Smooth muscle cell of the brain vasculature (primary cell): ENCODE data around the gene LHB.
"Not testable (repeated sequence)": the region's sequence is repeated elsewhere in the genome, so short reads cannot be mapped to it uniquely, and the experiment has no call there.

Experiments
- DNase-seq: peaks from one replicate; pipeline ENCODE4 v3.0.0-alpha.2; 2012; ENCODE audit warnings: low read depth, low spot score

The LHB gene

DNA sequence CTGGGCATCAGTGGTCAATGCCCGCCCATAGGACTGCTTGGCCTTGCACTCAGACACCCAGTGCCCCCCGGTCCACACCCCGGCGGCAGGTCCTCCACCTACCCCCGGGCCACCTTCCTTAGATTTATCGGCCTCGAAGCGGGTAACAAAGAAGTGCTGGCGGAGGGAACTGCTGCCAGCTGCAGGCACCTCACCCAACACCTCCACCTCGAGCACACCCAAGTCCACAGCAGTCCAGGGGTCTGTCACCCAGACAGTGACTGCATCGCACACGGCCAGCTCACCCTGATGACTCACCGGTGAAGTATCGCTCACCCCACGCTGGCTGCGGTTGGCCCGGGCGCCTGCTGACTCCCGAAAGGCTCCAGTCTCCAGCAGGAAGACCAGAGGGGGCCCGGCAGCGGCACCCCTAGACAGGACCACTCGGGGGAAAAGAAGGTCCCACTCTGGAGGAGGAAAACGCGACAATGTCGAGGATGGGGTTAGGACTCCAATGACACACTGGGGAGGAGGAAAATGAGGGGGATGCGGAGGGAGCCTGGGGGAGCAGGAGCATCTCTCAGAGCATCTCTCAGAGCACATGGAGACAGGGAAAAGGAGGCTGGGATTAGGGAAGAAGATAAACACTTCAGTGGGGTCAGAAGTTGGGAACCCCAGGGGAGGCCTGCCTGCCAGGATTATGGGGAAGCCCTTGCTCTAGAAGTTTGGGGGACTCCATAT is 21.8 kb upstream of the LHB start:
- DNase-seq, result not testable (repeated sequence)

DNA sequence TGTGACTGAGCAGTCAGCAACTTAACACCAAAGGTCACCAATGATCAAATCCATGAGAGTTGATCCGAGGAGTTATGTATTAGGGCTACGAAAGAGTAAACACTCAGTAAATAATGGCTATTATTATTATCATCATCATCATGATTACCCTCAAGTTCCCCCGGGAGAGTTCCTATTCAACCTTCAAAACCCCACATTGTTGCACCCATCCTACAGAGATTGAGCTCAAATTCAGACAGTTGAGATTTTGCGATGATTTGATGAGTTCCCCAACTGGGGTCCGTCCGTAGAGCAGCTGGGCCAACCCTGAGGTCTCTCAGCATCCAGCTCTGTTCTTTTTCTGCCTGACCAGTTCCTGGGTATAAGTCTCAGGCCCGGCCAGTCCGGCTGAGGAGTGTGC is 21.2 kb upstream of the LHB start:
- DNase-seq, result not testable (repeated sequence)

DNA sequence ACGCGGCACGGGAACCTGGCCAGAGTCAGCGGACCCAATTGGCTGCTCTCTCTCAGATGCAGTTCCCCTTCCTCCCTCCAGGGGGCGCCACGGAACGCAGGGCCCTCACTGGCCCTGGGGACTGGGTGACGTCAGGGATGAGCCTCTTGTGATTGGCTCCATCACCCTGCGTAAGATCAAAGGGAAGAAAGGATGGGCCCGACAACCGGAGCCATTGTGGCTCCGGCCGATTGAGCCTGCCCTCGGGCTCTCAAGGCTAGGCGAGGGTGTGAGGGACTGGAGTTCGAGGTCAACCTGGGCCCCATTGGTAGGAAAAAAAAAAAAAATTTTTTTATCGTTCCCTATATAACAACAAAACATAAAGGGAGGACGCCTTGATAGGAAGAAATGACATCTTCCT is 19.9 kb upstream of the LHB start, which contains the start of gene CGB1:
Gene CGB1, minus strand, starts transcription at position 81 of the 400 bp plus-strand sequence. CDS start 184 bp downstream, outside the sequence.
- DNase-seq, result not testable (repeated sequence)

DNA sequence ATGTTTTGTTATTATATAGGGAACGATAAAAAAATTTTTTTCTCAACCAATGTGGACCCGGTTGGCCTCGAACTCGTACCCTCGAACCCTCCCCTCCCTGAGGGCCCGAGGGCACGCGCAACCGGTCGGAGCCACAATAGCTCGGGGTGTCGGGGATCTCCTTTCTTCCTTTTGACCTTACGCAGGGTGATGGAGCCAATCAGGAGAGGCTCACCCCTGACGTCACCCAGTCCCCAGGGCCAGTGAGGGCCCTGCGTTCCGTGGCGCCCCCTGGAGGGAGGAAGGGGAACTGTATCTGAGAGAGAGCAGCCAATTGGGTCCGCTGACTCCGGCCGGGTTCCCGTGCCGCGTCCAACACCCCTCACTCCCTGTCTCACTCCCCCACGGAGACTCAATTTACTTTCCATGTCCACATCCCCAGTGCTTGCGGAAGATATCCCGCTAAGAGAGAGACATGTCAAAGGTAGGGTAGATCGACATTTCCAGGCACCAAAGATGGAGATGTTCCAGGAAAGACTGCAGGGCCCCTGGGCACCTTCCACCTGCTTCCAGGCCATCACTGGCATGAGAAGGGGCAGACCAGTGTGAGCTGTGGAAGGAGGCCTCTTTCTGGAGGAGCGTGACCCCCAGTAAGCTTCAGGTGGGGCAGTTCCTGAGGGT is 14.9 kb upstream of the LHB start, which contains the start of gene CGB2:
Gene CGB2, plus strand, starts transcription at position 249 of the 660 bp plus-strand sequence. Its CDS starts 206 bp downstream, at position 455.
- DNase-seq, result not testable (repeated sequence)

DNA sequence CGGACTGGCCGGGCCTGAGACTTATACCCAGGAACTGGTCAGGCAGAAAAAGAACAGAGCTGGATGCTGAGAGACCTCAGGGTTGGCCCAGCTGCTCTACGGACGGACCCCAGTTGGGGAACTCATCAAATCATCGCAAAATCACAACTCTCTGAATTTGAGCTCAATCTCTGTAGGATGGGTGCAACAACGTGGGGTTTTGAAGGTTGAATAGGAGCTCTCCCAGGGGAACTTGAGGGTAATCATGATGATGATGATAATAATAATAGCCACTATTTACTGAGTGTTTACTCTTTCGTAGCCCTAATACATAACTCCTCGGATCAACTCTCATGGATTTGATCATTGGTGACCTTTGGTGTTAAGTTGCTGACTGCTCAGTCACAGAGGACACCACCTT is 13.4 kb upstream of the LHB start:
- DNase-seq, result not testable (repeated sequence)

DNA sequence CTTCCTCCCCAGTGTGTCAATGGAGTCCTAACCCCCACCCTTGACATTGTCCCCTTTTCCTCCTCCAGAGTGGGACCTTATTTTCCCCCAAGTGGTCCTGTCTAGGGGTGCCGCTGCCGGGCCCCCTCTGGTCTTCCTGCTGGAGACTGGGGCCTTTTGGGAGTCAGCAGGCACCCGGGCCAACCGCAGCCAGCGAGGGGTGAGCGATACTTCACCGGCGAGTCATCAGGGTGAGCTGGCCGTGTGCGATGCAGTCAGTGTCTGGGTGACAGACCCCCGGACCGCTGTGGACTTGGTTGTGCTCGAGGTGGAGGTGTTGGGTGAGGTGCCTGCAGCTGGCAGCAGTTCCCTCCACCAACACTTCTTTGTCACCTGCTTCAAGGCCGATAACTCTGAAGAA is 12.9 kb upstream of the LHB start:
- not testable (repeated sequence) for DNase-seq

DNA sequence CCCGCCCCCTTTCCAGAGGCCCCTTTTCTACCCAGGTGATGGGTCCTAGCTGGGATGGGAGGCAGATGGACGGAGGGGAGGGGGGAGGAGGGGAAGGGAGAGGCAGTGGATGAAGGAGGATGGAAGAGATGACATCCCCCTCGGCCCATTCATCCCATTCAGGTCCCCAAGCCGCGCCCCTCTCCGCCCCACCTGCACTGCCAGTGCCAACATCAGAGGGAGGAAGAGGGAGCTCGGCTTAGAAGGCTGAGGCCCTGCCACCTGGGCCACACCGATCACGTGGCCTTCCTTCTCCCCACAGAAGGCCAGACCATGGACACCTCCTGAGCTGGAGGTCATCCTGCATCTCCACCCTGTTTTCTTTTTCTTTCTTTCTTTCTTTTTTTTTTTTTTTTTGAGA is 11.8 kb upstream of the LHB start:
- not testable (repeated sequence) for DNase-seq

DNA sequence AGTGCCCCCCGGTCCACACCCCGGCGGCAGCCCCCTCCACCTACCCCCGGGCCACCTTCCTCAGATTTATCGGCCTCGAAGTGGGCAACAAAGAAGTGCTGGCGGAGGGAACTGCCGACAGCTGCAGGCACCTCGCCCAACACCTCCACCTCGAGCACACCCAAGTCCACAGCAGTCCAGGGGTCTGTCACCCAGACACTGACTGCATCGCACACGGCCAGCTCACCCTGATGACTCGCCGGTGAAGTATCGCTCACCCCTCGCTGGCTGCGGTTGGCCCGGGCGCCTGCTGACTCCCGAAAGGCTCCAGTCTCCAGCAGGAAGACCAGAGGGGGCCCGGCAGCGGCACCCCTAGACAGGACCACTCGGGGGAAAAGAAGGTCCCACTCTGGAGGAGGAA is 8.7 kb upstream of the LHB start:
- DNase-seq, result not testable (repeated sequence)

DNA sequence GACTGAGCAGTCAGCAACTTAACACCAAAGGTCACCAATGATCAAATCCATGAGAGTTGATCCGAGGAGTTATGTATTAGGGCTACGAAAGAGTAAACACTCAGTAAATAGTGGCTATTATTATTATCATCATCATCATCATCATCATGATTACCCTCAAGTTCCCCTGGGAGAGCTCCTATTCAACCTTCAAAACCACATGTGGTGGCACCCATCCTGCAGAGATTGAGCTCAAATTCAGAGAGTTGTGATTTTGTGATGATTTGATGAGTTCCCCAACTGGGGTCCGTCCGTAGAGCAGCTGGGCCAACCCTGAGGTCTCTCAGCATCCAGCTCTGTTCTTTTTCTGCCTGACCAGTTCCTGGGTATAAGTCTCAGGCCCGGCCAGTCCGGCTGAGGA is 8.2 kb upstream of the LHB start:
- DNase-seq, result not testable (repeated sequence)

DNA sequence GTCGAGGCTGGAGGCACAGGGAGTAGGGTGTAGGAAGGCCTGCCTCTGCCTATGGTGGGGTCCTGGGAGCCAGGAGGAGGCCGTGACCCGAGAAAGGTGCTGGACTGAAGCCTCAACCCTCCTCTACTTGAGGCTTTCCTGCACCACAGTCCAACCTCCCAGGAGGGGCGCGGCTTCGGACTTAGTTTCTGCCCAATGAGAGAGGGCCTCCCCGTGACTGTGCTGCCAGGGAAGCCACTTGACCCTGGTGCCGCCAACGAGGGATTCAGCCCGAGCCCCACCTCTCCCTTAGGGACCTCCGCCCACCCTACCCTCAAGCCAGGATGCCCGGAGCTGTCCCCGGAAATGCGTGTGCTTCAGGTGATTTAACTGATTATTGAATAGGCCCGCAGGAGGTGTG is 7.3 kb upstream of the LHB start, which contains the start of gene CGB3:
Gene CGB3, minus strand, starts transcription at position 101 of the 400 bp plus-strand sequence. CDS start 362 bp downstream, outside the sequence.
- not testable (repeated sequence) for DNase-seq

DNA sequence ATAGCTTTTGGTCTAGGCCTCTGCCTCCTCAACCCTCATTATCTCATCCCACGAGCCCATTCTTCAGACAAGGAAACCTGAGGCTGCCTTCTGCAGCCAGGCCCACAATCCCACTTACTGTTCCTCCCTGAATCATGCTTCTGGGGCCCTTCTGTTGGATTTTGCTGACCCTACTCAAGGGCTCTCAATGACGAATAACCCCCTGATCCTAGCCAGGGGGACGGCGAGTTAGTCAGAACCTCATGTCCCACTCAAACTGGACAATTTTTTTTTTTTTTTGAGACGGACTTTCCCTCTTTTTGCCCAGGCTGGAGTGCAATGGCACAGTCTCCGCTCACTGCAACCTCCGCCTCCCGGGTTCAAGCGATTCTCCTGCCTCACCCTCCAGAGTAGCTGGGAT is 5.2 kb upstream of the LHB start:
- no peak for DNase-seq

DNA sequence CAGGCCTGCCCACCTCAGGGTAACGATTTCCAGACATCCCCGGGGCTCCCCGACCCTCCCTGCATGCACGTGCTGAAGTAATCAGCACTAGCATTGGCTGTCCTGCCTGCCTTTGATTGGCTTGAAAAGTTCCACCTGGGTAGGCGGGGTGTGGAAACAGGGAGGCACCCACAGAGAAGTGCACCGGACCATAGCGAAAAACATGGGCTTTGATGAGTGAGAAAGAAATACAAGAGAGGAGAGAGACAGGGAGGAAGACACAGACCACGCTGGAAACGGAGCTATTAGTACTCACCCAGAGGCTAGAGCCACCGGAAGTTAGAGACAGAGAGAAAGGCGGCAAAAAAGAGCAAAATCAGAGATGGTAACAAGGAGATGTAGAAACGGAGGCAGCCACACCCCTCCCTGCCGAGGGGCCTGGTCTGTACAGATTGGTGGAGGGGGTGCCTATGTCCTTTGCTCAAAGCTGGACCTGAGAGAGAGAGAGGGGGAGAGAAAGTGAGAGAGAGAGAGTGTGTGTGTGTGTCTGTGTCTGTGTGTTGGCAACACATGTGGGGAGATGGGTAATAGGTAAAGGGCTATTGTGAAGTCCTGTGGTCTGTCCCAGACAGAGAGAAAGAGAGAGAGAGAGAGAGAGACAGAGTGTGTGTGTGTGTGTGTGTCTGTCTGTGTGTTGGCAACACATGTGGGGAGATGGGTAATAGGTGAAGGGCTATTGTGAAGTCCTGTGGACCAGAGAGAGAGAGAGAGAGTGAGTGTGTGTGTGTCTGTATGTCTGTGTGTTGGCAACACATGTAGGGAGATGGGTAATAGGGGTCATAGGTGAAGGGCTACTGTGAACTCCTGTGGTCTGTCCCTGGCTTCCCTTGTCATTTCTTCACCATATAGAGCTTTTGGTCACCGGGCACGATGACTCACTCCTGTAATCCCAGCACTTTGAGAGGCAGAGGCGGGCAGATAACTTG is 4.3 kb upstream of the LHB start:
- no peak for DNase-seq

DNA sequence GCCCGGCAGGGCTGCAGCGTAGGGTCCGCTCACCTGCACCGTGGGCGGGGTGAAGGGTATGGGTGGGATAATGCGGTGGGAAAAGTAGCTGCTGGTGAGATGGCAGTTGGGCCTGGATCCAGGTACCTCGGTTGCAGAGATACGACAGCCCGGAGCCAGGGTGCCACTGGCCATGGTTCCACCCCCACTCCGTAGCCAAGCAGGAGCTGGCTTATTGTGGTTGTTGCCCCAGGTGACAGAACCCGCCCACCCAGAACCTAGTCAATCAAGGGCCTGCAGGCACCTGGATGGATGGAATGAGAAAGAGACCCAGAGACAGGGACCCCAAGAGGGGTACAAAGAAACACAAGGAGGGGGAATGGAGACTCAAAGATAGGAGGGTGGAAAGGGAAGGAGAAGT is 3.5 kb upstream of the LHB start:
- no peak for DNase-seq

DNA sequence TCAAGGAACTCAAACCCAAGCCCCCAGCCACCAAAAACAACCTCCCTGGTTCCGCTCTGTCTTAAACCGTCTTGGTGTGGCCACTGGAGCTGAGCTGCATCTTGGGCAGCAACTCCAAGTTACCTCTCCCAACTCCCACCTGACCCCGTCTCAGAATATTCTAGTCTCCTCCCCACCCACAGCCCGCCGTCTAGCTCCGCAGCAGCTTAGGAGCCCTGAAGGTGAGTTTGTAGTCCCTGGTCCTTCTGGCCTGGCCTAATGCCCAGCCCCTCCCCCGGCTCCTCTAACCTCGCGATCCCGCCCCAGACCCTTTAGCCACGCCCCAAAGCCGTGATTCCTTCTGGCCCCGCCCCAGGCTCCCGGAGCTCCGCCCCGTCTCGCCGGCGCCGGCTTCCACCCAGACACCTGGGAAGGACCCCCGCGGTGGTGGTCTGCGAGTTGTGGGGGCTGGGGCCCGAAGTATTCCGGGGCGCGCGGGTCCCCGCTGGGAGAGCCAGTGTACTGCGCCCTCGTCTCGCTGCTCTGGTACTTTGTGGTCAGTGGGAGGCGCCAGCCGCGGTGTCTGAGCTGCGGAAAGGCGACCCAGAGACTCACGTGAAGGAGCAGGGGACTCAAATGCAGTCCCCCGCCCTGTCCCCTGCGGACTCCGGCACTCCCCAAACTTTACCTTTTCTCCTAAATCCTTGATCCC is 2.5 kb upstream of the LHB start:
- DNase-seq, result no peak

DNA sequence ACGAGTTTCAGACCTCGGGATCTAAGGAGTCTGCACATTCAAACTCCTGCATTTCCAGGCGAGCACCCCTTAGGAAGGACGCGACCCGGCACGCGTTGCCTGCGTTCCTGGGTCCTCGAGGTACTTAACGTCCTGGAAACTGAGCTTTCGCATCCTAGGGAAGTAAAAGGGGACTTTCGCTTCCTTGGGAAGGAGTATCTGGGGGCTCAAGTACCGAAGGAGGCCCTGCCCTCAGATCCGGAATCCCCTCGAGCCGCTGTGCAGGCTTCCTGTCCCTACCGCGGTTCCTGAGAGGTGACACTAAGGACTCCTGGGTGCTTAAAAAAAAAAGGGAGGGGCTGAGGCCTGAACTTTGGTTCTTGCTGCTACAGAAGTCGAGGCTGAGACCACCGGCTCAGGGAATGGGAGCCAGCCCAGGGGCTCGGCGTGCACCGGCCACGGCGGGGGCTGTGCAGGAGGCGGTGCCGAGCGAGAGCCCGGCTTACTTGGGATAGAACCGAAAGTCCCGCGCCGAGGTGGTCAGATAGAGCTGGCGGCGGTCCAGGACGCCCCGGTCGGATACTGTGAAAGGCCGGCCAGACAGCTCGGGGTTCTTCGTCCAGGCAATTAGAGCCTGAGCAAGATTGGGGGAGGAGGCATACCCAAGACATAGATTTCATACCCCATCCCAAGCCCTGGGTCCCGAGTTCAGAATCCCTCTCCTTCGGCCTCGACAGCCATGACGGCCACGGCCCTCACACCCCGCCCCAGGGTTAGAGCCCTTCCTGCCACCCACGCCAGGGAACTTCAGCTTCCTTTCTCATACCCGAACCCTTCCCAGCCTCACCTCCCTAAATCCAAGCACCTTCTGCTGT is 1.7 kb upstream of the LHB start:
- not testable (repeated sequence) for DNase-seq

DNA sequence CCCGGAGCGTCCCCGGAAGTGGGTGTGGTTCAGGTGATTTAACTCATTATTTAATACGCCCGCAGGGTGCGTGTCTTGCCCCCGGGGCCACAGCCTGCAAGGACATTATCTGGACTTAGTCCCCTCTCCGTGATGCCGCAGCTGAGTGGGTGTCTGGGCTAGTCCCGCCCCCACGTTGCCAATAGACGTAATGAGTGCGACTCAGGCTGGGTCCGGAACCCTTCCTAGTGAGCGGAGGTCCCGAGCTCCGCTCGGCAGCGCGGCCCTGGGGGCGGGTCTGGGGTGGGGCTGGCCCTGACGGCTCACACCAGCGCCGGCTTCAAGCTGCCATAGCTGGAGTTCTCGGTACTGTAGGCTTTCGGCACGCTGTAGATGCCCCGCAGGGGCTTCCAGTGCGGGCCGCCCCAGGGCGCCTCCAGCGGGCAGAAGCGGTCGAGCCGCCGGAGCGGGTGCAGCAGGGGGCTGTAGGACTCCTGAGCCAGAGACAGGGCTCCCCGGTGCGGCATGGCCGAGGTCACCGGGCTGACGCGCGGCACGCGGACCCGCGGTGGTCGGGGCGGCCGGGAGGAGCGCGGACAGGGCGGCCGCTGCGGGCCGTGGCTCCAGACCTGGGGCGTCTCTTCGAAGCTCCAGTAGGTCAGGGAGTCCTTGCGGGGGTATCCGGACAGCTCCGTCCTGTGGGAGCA is 918 bp upstream of the LHB start:
- DNase-seq, result no peak

DNA sequence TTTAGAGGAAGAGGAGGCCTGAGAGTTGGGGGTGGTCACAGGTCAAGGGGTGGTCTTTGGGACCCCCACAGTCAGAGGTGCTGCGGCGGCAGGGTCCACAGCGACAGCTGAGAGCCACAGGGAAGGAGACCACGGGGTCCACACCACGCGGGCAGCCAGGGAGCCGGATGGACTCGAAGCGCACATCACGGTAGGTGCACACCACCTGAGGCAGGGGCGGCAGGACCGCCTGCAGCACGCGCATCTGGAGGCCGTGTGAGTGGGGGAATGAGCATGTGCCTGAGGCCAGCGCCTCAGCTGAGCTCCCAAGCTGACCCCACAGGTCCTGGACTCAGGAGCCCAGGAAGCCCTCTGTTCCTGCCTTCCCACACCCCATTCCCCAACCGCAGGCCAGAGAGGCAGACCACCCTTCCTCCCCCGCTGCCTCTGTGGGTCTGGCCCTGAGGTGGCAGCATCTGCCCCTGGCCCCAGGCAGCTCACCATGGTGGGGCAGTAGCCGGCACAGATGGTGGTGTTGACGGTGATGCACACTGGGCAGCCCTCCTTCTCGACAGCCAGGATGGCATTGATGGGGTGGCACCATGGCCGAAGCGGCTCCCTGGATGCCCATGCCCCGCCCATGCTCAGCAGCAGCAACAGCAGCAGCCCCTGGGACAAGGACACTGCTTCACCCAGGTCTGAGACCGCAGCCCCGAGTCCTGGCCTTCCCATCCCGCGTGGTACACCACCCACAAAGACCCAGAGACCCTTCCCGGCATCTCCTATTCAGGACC is 638 bp downstream of the LHB start:
- no peak for DNase-seq

DNA sequence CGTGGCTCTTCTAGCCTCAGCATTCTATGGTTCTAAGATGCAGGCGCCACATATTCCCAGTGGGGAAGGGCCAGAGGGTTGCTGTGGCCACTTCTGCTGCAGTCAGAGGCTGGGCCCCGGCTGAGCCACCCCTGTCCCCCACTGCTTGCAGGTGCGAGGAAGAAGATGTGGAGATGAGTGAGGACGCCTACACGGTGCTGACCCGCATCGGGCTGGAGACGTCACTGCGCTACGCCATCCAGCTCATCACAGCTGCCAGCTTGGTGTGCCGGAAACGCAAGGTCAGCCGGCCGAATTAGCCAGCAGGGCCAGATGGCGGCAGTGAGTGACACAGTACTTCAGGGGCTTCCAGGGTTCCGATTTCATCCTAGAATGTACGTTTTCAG is 2.0 kb downstream of the LHB start:
- no peak for DNase-seq
